ENCODE data around the gene TMEM121.

GRCh38 chr14:105541218-105541875 lies 15.0 kb downstream of the TMEM121 start:
- TF ChIP-seq JUND (IDR thresholded peaks at IDR 0.05) = no peak
- TF ChIP-seq CTCF (IDR thresholded peaks at IDR 0.05; ENCODE audit: low read depth, low read length, missing input control) = no peak
- TF ChIP-seq ATF3 (IDR thresholded peaks at IDR 0.05) = no peak
- no peak for TF ChIP-seq RAD21 (IDR thresholded peaks at IDR 0.05)
- TF ChIP-seq FOXA1 (IDR thresholded peaks at IDR 0.05) = no peak
- no peak for TF ChIP-seq YY1 (IDR thresholded peaks at IDR 0.05)
- no peak for TF ChIP-seq GABPA (IDR thresholded peaks at IDR 0.05 in 1 of 2, conservative IDR thresholded peaks at IDR 0.05 in 1 of 2)
- TF ChIP-seq SP1 (IDR thresholded peaks at IDR 0.05) = no peak
- no peak for TF ChIP-seq TAF1 (conservative IDR thresholded peaks at IDR 0.05)
